AG09319 (cell line): ENCODE measurements around the gene CAV1.

ENCODE experiments used
- DNase-seq: peaks from one replicate; pipeline ENCODE4 v3.0.0-alpha.2; 2010; ENCODE audit warnings: low read depth; ENCODE audit errors: extremely low read depth
- TF ChIP-seq, protein P1 (sequence below): IDR thresholded peaks from 2 replicates; pipeline ENCODE4 v1.5.1; 2011; ENCODE audit warnings: low read depth, mild to moderate bottlenecking, inconsistent platforms, low read length, moderate library complexity

CAV1 gene

DNA sequence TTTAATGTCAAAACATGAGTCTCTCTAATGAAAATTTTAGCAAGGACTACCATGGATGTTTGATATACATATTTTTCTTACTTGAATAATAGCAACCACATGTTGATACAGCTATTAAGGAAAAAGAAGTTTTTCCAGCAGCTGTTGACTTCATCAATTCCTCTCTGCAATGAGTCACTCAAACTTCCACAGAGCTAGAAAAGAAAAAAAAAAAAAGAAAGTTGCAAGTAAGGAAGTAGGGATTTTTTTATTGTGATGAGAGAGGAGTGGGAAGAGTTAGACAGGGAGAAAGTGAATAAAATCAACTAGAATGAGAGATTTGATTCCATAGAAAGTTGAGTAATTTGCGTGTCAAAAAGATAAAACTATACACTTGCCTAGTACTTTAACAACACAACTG, 46.2 kb downstream of the CAV1 start:
- TF ChIP-seq, protein P1, sequence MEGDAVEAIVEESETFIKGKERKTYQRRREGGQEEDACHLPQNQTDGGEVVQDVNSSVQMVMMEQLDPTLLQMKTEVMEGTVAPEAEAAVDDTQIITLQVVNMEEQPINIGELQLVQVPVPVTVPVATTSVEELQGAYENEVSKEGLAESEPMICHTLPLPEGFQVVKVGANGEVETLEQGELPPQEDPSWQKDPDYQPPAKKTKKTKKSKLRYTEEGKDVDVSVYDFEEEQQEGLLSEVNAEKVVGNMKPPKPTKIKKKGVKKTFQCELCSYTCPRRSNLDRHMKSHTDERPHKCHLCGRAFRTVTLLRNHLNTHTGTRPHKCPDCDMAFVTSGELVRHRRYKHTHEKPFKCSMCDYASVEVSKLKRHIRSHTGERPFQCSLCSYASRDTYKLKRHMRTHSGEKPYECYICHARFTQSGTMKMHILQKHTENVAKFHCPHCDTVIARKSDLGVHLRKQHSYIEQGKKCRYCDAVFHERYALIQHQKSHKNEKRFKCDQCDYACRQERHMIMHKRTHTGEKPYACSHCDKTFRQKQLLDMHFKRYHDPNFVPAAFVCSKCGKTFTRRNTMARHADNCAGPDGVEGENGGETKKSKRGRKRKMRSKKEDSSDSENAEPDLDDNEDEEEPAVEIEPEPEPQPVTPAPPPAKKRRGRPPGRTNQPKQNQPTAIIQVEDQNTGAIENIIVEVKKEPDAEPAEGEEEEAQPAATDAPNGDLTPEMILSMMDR = no peak
- DNase-seq = peak; percentile 62

DNA sequence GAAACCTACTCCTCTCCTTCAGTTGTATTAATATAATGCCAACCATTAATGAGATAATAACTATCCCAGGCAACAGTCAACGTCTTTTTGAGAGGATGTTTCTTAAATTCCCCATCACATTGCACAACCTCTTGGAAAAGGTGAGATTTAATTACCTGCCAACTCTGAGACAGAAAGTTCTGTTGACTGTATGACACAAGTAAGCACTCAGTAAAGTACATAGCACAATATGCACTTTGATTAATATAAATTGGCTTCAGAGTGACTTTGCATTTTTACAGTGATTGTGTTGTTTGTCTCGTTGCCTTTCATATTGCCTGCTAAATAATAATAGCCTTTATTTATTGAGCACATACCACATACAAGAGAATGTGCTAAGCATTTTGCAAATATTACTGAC, 46.7 kb downstream of the CAV1 start:
- TF ChIP-seq, protein P1 = no peak
- DNase-seq = no peak

DNA sequence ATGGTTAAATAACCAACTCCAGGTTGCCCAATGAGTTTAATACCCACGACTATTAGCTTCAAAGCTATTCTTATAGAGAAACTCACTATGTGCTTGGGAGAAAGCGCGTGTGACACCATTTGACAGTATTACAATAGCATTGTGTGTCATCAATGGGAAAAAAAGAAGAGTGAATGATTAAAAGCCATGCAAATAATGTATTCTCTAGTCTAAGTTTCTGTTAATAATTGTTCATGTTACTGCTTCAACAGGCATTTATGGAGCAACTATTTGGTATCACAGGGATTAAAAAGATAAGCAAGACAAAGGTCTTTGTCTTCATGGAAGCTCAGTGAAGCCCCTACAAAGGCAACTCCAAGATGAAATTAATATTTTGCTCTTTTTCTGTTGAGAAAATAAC, 47.2 kb downstream of the CAV1 start:
- TF ChIP-seq, protein P1 = no peak
- no peak for DNase-seq

- DNase-seq = no peak
- TF ChIP-seq, protein P1 = no peak
Observed at GRCh38 chr7:116573541-116573940, 48.7 kb downstream of the CAV1 start.

- DNase-seq = no peak
- TF ChIP-seq, protein P1 = no peak
Observed at GRCh38 chr7:116574025-116574822, 49.4 kb downstream of the CAV1 start.

- DNase-seq = no peak
- TF ChIP-seq, protein P1 = no peak
Observed at GRCh38 chr7:116575853-116576252, 51.0 kb downstream of the CAV1 start.

DNA sequence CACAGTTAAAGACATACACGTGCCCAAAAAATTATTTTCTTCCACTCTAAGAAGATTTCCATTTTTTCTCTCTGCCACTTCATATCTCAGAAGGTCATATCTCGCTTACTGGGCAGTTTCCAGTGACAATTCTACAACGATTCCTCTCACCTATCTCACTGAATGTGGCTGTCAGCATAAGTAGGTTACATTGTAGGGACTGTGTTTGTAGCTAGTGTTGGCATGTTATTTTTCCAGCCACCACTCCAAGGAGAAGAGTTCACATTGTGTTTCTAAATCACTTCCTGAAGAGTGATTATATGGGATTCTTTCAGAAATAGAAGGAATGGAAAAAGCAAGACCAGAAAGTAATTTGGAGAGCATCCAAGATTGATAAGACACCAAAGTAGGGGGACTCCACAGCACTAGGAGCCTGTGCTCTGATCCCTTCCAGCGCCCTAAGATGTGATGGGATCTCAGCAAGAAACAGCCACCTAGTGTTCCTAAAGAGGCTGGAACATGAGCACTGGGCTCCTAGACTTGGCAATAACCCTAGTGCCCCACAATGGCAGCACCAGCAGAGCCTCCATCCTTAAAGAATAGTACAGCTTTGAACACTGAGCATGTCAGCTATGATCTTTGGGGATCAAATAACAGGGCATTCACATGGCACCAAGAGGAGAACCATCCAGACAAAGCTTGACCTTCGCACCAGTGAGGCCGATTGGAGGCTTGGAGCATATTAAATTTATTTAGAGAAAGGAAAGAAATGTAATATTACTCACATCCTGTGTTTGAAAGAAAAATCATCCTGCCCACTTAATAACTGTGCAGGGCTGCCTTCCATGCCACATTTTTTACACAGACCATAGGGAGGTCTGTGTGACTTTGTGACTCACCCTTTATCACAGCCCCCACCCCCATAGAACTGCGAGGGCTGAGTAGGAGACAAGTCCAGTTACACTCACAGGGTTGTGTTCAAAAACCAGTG, 51.8 kb downstream of the CAV1 start:
- DNase-seq = peak; percentile 87
- TF ChIP-seq, protein P1 = no peak; the same call in 1 of the 2 replicates
